ENCODE results near the gene MAST4.

- no peak for TF ChIP-seq REST (IDR thresholded peaks at IDR 0.05; ENCODE audit: borderline replicate concordance in 1 of 2, low read depth in 1 of 2, low read length in 2 of 2)
- no peak for TF ChIP-seq ZNF460 (CRISPR knock-in tag; IDR thresholded peaks at IDR 0.05; ENCODE audit: borderline replicate concordance)
- no peak for TF ChIP-seq JARID2 (CRISPR knock-in tag; IDR thresholded peaks at IDR 0.05; ENCODE audit: insufficient replicate concordance)
Measured at GRCh38 chr5:67146981-67147380, 550.8 kb downstream of the MAST4 start.

All from HepG2 (cell line).